Osteoblast (primary cell): ENCODE measurements around the gene FBXO31. TPM values are rescaled to one million over a fixed set of nuclear protein-coding genes. Genes with fewer than 3 reads are reported as not detected.
A peak's percentile ranks its signal among the peaks of the same experiment; 100 is the strongest.

Source experiments
- DNase-seq: peaks from one replicate; pipeline ENCODE4 v3.0.0; 2011; ENCODE audit warnings: low spot score, mixed read lengths; ENCODE audit not compliant: insufficient read length; ENCODE audit errors: missing footprints
- H2AFZ ChIP-seq: 2 replicates; pipeline ENCODE4 v1.6.0; 2011; ENCODE audit warnings: mild to moderate bottlenecking, low read length
- H3K27ac ChIP-seq: 2 replicates; pipeline ENCODE4 v1.5.1; 2011; ENCODE audit warnings: mild to moderate bottlenecking, low read depth, low read length, moderate library complexity
- H3K27me3 ChIP-seq: 2 replicates; pipeline ENCODE4 v1.6.0; 2012; ENCODE audit warnings: mild to moderate bottlenecking, control low read depth, inconsistent platforms, low read length, moderate library complexity; ENCODE audit not compliant: insufficient read depth
- H3K36me3 ChIP-seq: 2 replicates; pipeline ENCODE4 v1.5.1; 2011; ENCODE audit warnings: mild to moderate bottlenecking, low read length, control low read depth, moderate library complexity; ENCODE audit not compliant: insufficient read depth
- H3K4me1 ChIP-seq: 2 replicates; pipeline ENCODE4 v1.5.1; 2011; ENCODE audit warnings: mild to moderate bottlenecking, low read length, control low read depth, moderate library complexity; ENCODE audit not compliant: insufficient read depth
- H3K4me2 ChIP-seq: 2 replicates; pipeline ENCODE4 v1.6.0; 2011; ENCODE audit warnings: mild to moderate bottlenecking, low read length; ENCODE audit not compliant: insufficient read depth
- H3K4me3 ChIP-seq: fragments of 200-600 bp; sonication (generic); 3 replicates; pipeline ENCODE4 v1.5.1; 2012; ENCODE audit warnings: mild to moderate bottlenecking, low read length, inconsistent platforms; ENCODE audit not compliant: insufficient read depth
- H3K79me2 ChIP-seq: 2 replicates; pipeline ENCODE4 v1.6.0; 2012; ENCODE audit warnings: mild to moderate bottlenecking, low read length, control low read depth, inconsistent platforms; ENCODE audit not compliant: insufficient read depth
- H3K9me3 ChIP-seq: 2 replicates; pipeline ENCODE4 v1.5.1; 2011; ENCODE audit warnings: low read depth, low read length, control low read depth
- H4K20me1 ChIP-seq: 2 replicates; pipeline ENCODE4 v1.6.0; 2012; ENCODE audit warnings: mild to moderate bottlenecking, low read length, control low read depth; ENCODE audit not compliant: insufficient read depth
- total RNA-seq: library from RNA; depleted of rRNA; stranded (reverse); fragments of >200 nt; gene quantifications from 2 replicates; pipeline ENCODE4 v1.2.3, GENCODE V29; 2012
- TF ChIP-seq, protein P1 (sequence below): IDR thresholded peaks from 2 replicates; pipeline ENCODE4 v1.5.1; 2011; ENCODE audit warnings: mild to moderate bottlenecking, low read depth, low read length, moderate library complexity; ENCODE audit errors: extremely low read depth

The FBXO31 gene
- total RNA-seq, 1 donor, result 33.3 TPM

DNA sequence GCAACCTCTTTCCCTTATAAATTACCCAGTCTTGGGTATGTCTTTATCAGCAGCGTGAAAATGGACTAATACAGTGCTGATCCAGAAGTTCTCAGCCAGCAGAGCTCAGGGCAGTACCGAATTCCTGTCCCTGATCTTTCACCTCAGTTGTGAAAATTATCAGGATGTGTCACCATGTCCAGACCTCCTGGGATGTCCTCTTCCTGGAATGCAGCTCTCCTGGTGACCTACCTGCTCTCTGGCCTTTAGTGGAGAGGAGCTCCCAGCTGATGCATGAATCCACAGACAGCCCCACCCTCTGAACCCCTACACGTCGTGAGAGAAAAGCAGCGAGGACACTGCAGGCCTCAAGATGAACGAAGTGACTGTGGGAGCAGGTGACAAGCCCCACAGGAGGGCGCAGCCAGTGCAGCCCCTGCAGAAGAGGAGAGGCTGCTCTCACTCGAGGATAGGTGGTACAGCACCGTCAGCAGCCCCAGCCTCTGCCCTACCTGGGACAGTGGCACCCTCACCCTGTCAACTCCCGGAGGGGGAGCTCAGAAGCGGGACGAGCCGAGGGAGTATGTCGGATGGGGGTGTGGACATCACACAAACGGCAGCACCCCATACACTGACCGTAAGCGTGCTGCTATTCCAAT lies 44.4 kb downstream of the FBXO31 start:
- Histone ChIP-seq H4K20me1 (no peaks in the 10 kb centered on the region), H3K36me3 (peaks cover 37% of the 10 kb centered on the region), H3K27me3 (no peaks in the 10 kb centered on the region), H3K27ac (no peak overlapping the region), H3K79me2 (peaks cover 9% of the 10 kb centered on the region), H3K4me2 (no peak overlapping the region), H3K4me3 (no peak overlapping the region), H2AFZ (no peak overlapping the region), H3K9me3 (no peaks in the 10 kb centered on the region), H3K4me1 (no peaks in the 10 kb centered on the region)
- no peak for DNase-seq
- TF ChIP-seq, protein P1, sequence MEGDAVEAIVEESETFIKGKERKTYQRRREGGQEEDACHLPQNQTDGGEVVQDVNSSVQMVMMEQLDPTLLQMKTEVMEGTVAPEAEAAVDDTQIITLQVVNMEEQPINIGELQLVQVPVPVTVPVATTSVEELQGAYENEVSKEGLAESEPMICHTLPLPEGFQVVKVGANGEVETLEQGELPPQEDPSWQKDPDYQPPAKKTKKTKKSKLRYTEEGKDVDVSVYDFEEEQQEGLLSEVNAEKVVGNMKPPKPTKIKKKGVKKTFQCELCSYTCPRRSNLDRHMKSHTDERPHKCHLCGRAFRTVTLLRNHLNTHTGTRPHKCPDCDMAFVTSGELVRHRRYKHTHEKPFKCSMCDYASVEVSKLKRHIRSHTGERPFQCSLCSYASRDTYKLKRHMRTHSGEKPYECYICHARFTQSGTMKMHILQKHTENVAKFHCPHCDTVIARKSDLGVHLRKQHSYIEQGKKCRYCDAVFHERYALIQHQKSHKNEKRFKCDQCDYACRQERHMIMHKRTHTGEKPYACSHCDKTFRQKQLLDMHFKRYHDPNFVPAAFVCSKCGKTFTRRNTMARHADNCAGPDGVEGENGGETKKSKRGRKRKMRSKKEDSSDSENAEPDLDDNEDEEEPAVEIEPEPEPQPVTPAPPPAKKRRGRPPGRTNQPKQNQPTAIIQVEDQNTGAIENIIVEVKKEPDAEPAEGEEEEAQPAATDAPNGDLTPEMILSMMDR, result no peak

DNA sequence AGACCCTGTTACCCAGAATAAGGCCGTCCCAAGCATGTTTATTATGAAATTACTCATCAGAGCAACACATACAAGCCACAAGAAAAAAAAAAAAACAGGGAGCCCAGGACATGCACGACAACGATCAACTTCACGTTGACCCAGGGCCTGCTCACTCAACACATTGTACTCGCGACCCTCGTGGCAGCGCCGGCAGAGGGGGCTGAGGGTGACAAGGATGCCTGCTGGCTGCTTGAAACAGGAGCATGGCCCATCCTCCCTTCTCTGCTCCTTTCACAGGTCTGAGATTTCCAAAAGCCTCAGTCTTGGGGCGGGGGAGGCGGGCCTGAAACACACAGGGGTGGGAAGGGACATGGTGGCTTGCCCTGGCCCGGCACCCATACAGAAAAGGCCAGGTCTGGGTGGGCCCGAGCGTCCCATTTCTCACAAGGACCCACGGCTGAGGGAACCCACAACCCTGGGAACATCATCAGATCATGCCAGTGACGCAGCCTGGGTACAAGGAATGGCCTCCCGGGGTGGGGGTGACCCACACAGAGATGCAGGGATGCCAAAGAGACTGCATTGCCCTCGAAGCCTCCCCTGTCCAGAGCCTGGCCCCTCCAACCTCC lies 45.3 kb downstream of the FBXO31 start:
- H3K4me1 ChIP-seq, result no peaks in the 10 kb centered on the region
- H4K20me1 ChIP-seq, result no peaks in the 10 kb centered on the region
- peak; percentile 44 for DNase-seq
- H3K36me3 ChIP-seq, result peaks cover 33% of the 10 kb centered on the region
- TF ChIP-seq, protein P1, result no peak
- H2AFZ ChIP-seq, result no peak overlapping the region
- H3K27ac ChIP-seq, result no peak overlapping the region
- H3K27me3 ChIP-seq, result no peaks in the 10 kb centered on the region
- no peak overlapping the region for H3K4me2 ChIP-seq
- H3K4me3 ChIP-seq, result no peak overlapping the region
- no peaks in the 10 kb centered on the region for H3K9me3 ChIP-seq
- peaks cover 5% of the 10 kb centered on the region for H3K79me2 ChIP-seq

DNA sequence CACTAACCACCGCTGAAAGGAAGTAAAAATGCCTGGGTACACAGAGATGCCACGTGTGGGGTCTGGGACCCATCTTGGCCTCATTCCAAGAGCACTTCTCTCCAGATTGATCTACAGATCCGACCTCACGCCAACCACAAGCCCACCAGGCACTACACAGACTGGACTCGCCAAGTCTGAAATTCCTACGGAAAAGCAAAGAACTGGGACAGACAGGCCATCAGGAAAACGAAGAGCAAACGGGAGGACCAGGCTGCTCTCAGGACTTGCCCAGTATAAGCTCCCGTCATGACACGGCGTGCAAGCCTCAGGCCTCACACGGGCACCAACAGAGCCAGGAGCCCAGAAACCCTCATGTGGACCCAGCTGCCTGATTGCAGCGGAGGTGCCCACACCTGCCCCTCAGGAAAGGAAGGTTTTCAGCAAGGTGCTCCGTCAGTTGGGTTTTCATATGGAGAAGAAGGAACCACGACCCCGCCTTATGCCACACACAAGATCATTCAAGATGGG lies 46.3 kb downstream of the FBXO31 start:
- no peak overlapping the region for H3K27ac ChIP-seq
- peaks cover 38% of the 10 kb centered on the region for H3K36me3 ChIP-seq
- H3K4me2 ChIP-seq, result no peak overlapping the region
- no peaks in the 10 kb centered on the region for H3K9me3 ChIP-seq
- TF ChIP-seq, protein P1, result no peak
- no peak overlapping the region for H2AFZ ChIP-seq
- H3K79me2 ChIP-seq, result peaks cover 5% of the 10 kb centered on the region
- no peaks in the 10 kb centered on the region for H4K20me1 ChIP-seq
- H3K4me3 ChIP-seq, result no peak overlapping the region
- peak; percentile 84 for DNase-seq
- no peaks in the 10 kb centered on the region for H3K27me3 ChIP-seq
- no peaks in the 10 kb centered on the region for H3K4me1 ChIP-seq

DNA sequence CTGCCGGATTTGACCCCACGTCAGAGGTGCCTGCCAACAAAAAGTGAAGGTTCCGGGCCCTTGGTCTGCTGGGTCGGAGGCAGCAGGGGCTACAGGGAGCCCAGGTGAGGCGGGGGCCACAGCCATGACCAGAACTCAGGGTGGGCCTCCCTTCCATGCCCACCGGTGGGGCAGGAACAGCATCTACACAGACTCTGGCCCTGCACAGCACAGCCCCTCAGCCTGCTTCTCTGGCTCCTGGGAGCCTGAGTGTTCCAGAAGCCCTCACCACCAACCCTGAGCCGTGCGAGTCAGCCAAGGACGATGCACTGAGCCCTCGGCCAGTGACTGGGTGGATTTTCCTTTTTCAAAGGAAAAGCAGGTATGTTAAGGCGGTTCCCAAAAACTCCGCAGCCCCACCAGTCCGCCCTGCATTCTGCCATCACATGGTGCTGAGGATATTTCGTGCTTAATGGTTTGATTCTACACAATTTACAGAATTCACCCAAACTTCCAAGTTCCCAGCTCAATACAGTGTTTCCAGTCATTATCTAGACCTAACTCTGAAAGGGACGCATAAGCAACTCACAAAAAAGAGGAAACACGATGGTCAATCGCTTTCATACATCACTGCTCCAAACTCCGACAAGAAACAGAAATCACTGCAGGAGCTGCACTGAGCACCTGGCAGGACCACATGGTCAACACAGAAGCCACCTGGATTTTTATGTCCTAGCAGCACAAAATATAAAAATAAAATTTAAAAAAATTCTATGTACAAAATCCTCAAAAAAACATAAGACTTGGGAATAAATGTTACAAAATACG lies 46.9 kb downstream of the FBXO31 start:
- Histone ChIP-seq H3K27me3 (no peaks in the 10 kb centered on the region), H2AFZ (no peak overlapping the region), H3K36me3 (peaks cover 41% of the 10 kb centered on the region), H3K4me3 (no peak overlapping the region), H3K4me2 (no peak overlapping the region), H3K79me2 (peaks cover 5% of the 10 kb centered on the region), H4K20me1 (no peaks in the 10 kb centered on the region), H3K27ac (no peak overlapping the region), H3K9me3 (no peaks in the 10 kb centered on the region), H3K4me1 (no peaks in the 10 kb centered on the region)
- TF ChIP-seq, protein P1, result no peak
- DNase-seq, result peak; percentile 83
